GM04504 (cell line): ENCODE measurements around the gene HNRNPA1.
"Not testable (repeated sequence)": the region's sequence is repeated elsewhere in the genome, so short reads cannot be mapped to it uniquely, and the experiment has no call there.

ENCODE experiments used
- DNase-seq: peaks from one replicate; pipeline ENCODE4 v3.0.0-alpha.2; 2012; ENCODE audit warnings: low read depth

HNRNPA1 gene

GRCh38 chr12:54299515-54300224 is 19.1 kb downstream of the HNRNPA1 start:
- no peak for DNase-seq

GRCh38 chr12:54300225-54300731 is 19.8 kb downstream of the HNRNPA1 start:
- DNase-seq, result no peak

DNA sequence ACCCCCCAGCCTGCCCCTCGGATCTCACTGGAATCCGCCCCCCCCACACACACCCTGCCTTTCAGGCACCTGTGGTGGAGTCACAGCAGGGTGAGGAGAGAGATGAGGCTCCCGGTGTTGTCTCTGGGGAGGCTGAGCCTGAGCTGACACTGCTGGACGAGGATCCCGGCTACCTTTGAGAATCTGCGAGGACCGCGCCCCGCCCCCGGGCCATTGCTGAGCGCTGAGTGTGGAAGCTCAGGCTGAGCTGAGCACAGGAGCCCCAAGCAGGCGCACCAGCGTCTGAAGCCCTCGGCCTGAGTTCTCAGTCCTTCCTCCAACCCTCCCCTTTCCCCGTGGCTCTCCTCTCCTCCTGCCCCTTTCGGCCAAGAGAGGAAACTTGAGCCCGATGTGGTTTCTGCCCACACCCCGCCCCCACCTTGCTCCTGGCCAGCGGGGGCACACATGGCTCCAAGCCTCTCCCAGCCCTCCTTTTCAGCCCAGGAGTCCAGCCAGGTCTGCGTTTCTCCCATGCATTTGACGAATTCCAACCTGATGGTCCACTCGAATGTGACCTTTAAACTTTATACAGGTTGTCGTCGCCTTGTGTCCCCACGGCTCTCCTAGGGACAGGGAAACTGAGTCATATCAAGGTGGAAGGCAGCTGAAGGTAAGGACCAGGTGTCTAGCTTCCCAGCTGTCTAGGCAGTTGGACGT is 20.4 kb downstream of the HNRNPA1 start, which contains the start of gene NFE2:
NFE2 (minus strand) TSS at position 284 of the 696 bp plus-strand sequence. CDS start 5,767 bp downstream, outside the sequence.
- no peak for DNase-seq

GRCh38 chr12:54301428-54302048 is 21.0 kb downstream of the HNRNPA1 start:
- DNase-seq, result no peak

DNA sequence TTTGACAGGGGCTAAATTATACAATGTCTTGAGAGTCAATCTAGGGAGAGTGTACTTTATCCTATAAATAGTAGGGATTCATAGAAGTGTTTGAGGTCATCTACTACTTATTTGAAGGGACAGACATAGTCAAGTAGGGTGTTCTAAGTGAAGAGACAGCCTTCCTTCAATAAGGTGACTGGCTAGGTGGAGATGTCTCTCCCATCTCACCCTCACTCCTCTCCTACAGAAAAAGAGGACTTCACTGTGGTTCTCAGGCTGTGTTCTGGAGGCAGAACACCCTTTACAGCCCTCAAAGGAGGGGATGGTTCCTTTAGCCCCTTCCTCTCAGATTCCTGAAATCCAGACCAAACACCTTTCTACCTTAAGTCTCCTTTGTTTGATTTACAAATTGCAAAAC is 23.1 kb downstream of the HNRNPA1 start:
- no peak for DNase-seq

GRCh38 chr12:54304187-54304810 is 23.8 kb downstream of the HNRNPA1 start:
- DNase-seq, result peak; percentile 35

GRCh38 chr12:54306925-54307741 is 26.6 kb downstream of the HNRNPA1 start:
- DNase-seq, result no peak

DNA sequence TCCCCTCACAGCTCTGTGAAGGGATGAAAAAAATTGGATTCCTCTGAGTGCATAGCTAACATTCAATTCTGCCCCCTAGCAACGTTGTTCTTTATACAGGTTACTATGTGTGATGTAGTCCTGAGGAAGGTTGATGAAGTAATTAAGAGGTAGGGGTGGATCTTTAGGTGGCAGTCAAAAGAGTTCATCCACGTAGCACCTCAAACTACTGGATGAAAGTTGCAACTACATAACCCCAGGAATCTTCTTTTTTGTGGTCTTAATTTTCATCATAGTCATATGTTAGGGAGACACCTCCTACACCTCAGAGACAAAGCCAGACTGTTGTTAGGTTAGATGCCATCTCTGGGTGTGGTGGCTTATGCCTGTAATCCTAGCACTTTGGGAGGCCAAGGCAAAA is 30.5 kb downstream of the HNRNPA1 start:
- no peak for DNase-seq

GRCh38 chr12:54312309-54312708 is 31.8 kb downstream of the HNRNPA1 start:
- not testable (repeated sequence) for DNase-seq

DNA sequence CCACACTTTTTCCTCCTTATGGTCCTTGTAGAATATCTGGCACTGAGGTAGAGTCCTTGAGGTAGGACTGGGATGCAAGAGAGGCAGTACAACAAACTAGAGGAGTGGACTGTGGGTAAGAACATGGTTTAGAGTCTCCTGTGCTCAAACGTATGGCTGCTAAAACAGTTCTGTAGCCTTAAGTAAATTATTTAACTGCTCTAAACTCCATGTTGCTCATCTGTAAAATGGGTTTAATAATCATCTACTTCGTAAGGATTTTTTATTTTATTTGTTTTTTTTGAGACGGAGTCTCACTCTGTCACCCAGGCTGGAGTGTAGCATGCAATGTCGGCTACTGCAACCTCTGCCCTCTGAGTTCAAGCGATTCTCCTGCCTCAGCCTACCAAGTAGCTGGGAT is 40.8 kb downstream of the HNRNPA1 start:
- no peak for DNase-seq

- DNase-seq, result peak; percentile 100
Measured at GRCh38 chr12:54324617-54325441, 44.3 kb downstream of the HNRNPA1 start, which contains the start of gene COPZ1. Gene COPZ1 (plus strand): TSS chr12:54325131. CDS start chr12:54325164, 33 bp downstream.

DNA sequence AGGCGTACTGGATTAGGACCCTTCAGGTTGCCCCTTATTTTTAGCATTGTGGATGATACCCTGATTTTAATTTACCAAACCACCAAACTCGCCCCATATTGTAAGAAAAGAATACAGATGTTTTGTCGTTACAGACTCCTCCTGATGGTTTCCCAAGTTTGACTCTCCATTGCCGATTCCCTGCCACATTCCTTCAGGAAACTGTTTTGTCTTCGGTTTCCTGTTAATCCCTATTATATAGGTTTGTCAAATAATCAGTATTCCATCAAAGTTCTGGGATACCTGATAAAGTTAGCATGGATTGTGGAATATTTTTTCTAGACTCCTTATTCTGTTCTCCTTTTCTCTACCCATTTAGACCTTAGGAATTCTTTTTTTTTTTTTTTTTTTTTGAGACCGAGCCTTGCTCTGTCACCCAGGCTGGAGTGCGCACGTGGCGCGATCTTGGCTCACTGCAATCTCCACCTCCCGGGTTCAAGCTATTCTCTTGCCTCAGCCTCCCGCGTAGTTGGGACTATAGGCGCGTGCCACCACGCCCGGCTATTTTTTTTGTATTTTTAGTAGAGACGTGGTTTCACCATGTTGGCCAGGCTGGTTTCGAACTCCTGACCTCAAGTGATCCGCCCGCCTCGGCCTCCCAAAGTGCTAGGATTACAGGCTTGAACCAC is 45.0 kb downstream of the HNRNPA1 start:
- not testable (repeated sequence) for DNase-seq

DNA sequence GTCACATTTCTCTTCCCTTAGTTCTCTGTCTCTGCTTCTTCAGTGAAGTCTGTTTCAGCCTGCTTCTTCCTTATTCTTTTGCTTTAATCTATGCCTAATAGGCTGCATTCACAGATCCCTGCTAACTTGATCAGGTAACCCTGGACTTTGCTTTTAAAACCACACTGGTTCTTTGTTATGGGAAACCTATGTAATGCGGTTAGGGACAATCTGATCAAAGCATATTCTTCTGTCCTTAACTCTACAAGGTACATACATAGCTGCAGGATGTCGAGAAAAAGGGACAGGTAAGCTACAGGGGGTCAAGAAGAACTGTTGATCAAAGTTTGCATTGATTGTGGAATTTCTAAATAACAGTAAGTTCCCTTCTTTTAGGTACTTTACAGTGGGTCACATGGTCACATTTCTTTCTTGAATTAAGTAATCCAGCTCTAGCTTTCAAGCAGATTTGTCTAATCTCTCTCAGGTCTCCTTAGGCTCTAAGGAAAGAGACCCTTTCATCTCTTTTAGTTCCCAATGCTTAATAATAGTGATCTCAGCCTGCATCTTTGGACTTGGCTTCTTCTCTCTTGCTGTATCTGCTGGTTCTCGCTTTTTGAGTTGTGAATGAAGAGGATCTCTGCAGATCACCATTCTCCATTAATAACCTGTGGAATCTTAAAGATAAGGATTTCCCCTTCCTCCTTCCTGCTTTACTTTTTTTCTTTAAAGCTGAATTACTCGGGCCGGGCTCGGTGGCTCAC is 48.2 kb downstream of the HNRNPA1 start:
- DNase-seq, result no peak

DNA sequence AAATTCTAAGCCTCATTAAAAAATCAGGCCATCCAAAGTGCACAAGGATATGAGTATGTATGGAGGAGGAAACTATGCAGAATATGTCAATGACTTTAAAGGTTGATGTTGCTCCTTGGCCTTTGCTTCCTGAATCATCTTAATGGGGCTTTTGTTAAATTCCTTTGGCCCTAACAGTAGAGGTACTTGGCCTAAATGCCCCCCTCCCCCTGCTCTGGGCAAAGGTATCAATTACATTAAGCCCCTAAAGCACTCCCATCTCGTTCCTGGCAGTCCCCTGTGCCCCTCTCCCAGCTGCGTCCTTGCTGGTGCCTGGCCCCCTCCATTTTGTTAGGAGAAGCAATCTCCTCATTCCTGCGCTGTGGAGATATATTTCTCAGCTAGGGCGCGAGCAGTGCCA is 49.2 kb downstream of the HNRNPA1 start:
- no peak for DNase-seq

DNA sequence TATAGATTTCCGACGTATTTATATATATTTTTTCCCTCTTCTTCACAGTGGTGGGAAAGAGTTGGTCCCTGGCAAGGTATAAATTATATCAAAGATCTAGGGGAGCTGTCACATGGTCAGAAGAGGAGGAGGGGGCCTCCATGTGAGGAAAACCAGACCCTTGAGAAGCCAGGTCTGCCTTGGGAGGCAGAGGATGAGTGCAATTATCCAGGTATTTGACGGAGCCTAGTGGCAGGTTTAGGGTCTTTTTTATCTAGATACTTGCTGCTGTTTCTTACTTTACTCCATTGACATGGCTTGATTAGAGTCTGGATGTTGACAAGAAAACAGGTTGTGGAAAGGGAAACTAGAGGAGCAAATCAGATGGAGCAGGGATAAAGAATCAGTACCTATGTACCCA is 49.9 kb downstream of the HNRNPA1 start:
- DNase-seq, result no peak

GRCh38 chr12:54331461-54331860 is 50.9 kb downstream of the HNRNPA1 start:
- DNase-seq, result no peak

DNA sequence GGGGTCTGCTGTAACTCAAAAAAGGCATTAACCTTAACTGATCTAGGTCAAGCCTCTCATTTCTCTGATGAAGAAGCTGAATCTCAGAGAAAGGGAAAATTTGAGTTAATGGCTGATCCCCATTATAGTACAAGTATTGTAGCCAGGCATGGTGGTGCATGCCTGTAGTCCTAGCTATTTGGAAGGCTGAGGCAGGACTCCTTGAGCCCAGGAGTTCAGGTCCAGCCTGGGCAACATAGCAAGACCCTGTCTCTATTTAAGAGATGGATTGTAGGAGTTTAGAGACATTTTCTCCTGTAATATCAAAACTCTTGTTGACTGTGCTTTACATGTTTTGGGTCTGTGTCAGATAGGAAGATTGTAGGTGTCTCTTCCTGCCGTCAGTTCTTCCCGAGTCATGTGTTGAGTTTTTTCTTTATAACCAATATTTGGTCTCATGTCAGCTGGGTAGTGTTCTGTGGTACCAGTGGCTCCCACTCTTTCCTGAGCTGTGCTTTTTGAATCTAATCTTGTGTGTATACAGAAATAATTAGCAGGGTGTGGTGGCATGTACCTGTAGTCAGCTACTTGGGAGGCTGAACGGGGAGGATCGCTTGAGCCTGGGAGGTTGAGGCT is 53.0 kb downstream of the HNRNPA1 start:
- DNase-seq, result no peak
